NK-92 (cell line): ENCODE results near the gene LAPTM4A.
A peak's percentile ranks its signal among the peaks of the same experiment; 100 is the strongest.

Experiments used
- DNase-seq: peaks from one replicate; lab custom pipeline; 2025; ENCODE audit not compliant: unreplicated experiment; lab: John Stamatoyannopoulos, UW

LAPTM4A gene

GRCh38 chr2:19989667-19990415 lies 61.6 kb downstream of the LAPTM4A start, which contains the start of gene WDR35:
WDR35 (minus strand) TSS chr2:19990105; CDS start chr2:19990015, 90 bp downstream.
- peak; percentile 16 for DNase-seq

GRCh38 chr2:19989342-19989666 lies 62.1 kb downstream of the LAPTM4A start:
- DNase-seq = no peak

GRCh38 chr2:19988600-19988999 lies 62.8 kb downstream of the LAPTM4A start:
- no peak for DNase-seq

- no peak for DNase-seq
Observed at GRCh38 chr2:19987936-19988335, 63.5 kb downstream of the LAPTM4A start.
